GM11168 (cell line): ENCODE results near the gene DPY19L1.
"Not testable (repeated sequence)": the region's sequence is repeated elsewhere in the genome, so short reads cannot be mapped to it uniquely, and the experiment has no call there.

Experiments used
- in situ Hi-C: fragments of 300-500 bp; cut with MboI; formaldehyde crosslinking; loops from one replicate; pipeline ENCODE4 v1.12.0; 2022; ENCODE audit warnings: low sequenced_read_pairs; ENCODE audit not compliant: unreplicated experiment

Gene DPY19L1

GRCh38 chr7:35036361-35037171 lies 719 bp downstream of the DPY19L1 start:
- in situ Hi-C loops = no loop called here

- in situ Hi-C loops = no loop called here
Observed at GRCh38 chr7:35035511-35035961, 1.7 kb downstream of the DPY19L1 start.

- in situ Hi-C loops = no loop called here
Observed at GRCh38 chr7:35032166-35032565, 5.1 kb downstream of the DPY19L1 start.

- in situ Hi-C loops = no loop called here
Observed at GRCh38 chr7:35030848-35031247, 6.4 kb downstream of the DPY19L1 start.

GRCh38 chr7:35029311-35029710 lies 8.0 kb downstream of the DPY19L1 start:
- in situ Hi-C loops = no loop called here

- in situ Hi-C loops = no loop called here
Observed at GRCh38 chr7:35026150-35026549, 11.1 kb downstream of the DPY19L1 start.

GRCh38 chr7:35025369-35025870 lies 11.9 kb downstream of the DPY19L1 start:
- in situ Hi-C loops = no loop called here

GRCh38 chr7:35024298-35024697 lies 13.0 kb downstream of the DPY19L1 start:
- in situ Hi-C loops = no loop called here

- in situ Hi-C loops = no loop called here
Observed at GRCh38 chr7:35022725-35023124, 14.6 kb downstream of the DPY19L1 start.

GRCh38 chr7:35021445-35021844 lies 15.8 kb downstream of the DPY19L1 start:
- in situ Hi-C loops = no loop called here

GRCh38 chr7:35019801-35020200 lies 17.5 kb downstream of the DPY19L1 start:
- in situ Hi-C loops = no loop called here

- in situ Hi-C loops = no loop called here
Observed at GRCh38 chr7:35019179-35019729, 18.0 kb downstream of the DPY19L1 start.

GRCh38 chr7:35015346-35015859 lies 21.9 kb downstream of the DPY19L1 start:
- in situ Hi-C loops = no loop called here

GRCh38 chr7:35012160-35012559 lies 25.1 kb downstream of the DPY19L1 start:
- in situ Hi-C loops = no loop called here

GRCh38 chr7:35011085-35011484 lies 26.2 kb downstream of the DPY19L1 start:
- in situ Hi-C loops = no loop called here

GRCh38 chr7:35007768-35008167 lies 29.5 kb downstream of the DPY19L1 start:
- in situ Hi-C loops = no loop called here

GRCh38 chr7:35004531-35005095 lies 32.7 kb downstream of the DPY19L1 start:
- in situ Hi-C loops = no loop called here

GRCh38 chr7:35003679-35004303 lies 33.5 kb downstream of the DPY19L1 start:
- in situ Hi-C loops = no loop called here

GRCh38 chr7:35003177-35003650 lies 34.1 kb downstream of the DPY19L1 start:
- in situ Hi-C loops = not testable (repeated sequence)

GRCh38 chr7:34998335-34998734 lies 39.0 kb downstream of the DPY19L1 start:
- in situ Hi-C loops = not testable (repeated sequence)
